DOHH2 (cell line): Measurements from ENCODE around the gene SSB.
A peak's percentile ranks its signal among the peaks of the same experiment; 100 is the strongest.

Source experiments
- H3F3A ChIP-seq: fragments of 200-600 bp; sonication (generic), shearing (Covaris generic); 2 replicates; pipeline ENCODE4 v1.6.0; 2016; ENCODE audit warnings: antibody characterized with exemption, mild to moderate bottlenecking; ENCODE audit not compliant: control insufficient read depth, insufficient read depth
- H3K27ac ChIP-seq: fragments of 200-600 bp; sonication (generic); 2 replicates; pipeline ENCODE4 v1.5.1; 2014; ENCODE audit warnings: low read depth, mild to moderate bottlenecking, low read length, moderate library complexity
- H3K27me3 ChIP-seq: fragments of 200-600 bp; sonication (generic); 2 replicates; pipeline ENCODE4 v1.6.1; 2014; ENCODE audit warnings: mild to moderate bottlenecking, low read length, mixed read lengths; ENCODE audit not compliant: control insufficient read depth
- H3K36me3 ChIP-seq: fragments of 200-600 bp; sonication (generic); 2 replicates; pipeline ENCODE4 v1.6.1; 2014; ENCODE audit warnings: mild to moderate bottlenecking, low read length, moderate library complexity, mixed read lengths; ENCODE audit not compliant: control insufficient read depth
- H3K4me1 ChIP-seq: fragments of 200-600 bp; sonication (generic); 2 replicates; pipeline ENCODE4 v1.6.1; 2014; ENCODE audit warnings: mild to moderate bottlenecking, low read length, mixed read lengths; ENCODE audit not compliant: control insufficient read depth
- H3K4me2 ChIP-seq: fragments of 200-600 bp; sonication (generic); 2 replicates; pipeline ENCODE4 v1.6.0; 2014; ENCODE audit warnings: mild to moderate bottlenecking, low read length, moderate library complexity
- H3K4me3 ChIP-seq: fragments of 200-600 bp; sonication (generic); 2 replicates; pipeline ENCODE4 v1.5.1; 2014; ENCODE audit warnings: mild to moderate bottlenecking, low read length, mixed read lengths
- H3K79me2 ChIP-seq: fragments of 200-600 bp; sonication (generic); 2 replicates; pipeline ENCODE4 v1.6.1; 2014; ENCODE audit warnings: mild to moderate bottlenecking, low read length, mixed read lengths; ENCODE audit not compliant: control insufficient read depth
- H3K9me2 ChIP-seq: fragments of 200-600 bp; sonication (generic); replicated peaks from 2 replicates; pipeline ENCODE4 v1.6.1; 2014; ENCODE audit warnings: mild to moderate bottlenecking, low read length, mixed read lengths; ENCODE audit not compliant: control insufficient read depth
- H3K9me3 ChIP-seq: fragments of 200-600 bp; sonication (generic); 2 replicates; pipeline ENCODE4 v1.6.1; 2014; ENCODE audit warnings: antibody characterized with exemption, low read length, mixed read lengths; ENCODE audit not compliant: control insufficient read depth, insufficient read depth
- H4K20me1 ChIP-seq: fragments of 200-600 bp; sonication (generic); 2 replicates; pipeline ENCODE4 v1.6.0; 2014; ENCODE audit warnings: low read depth, mild to moderate bottlenecking, antibody characterized with exemption, low read length, moderate library complexity; ENCODE audit not compliant: control insufficient read depth, insufficient read depth
- EZH2phosphoT487 ChIP-seq: fragments of 200-600 bp; sonication (generic); IDR thresholded peaks from 2 replicates; pipeline ENCODE4 v1.6.1; 2017; ENCODE audit warnings: borderline replicate concordance, mild to moderate bottlenecking, antibody characterized with exemption, low read length, moderate library complexity, mixed read lengths
- TF ChIP-seq, protein P1 (sequence below): fragments of 200-600 bp; sonication (generic); IDR thresholded peaks from one replicate; pipeline ENCODE4 v1.5.1; 2014; ENCODE audit warnings: antibody characterized with exemption, mild to moderate bottlenecking, low read depth, low read length; ENCODE audit not compliant: poor library complexity, severe bottlenecking

The SSB gene

DNA sequence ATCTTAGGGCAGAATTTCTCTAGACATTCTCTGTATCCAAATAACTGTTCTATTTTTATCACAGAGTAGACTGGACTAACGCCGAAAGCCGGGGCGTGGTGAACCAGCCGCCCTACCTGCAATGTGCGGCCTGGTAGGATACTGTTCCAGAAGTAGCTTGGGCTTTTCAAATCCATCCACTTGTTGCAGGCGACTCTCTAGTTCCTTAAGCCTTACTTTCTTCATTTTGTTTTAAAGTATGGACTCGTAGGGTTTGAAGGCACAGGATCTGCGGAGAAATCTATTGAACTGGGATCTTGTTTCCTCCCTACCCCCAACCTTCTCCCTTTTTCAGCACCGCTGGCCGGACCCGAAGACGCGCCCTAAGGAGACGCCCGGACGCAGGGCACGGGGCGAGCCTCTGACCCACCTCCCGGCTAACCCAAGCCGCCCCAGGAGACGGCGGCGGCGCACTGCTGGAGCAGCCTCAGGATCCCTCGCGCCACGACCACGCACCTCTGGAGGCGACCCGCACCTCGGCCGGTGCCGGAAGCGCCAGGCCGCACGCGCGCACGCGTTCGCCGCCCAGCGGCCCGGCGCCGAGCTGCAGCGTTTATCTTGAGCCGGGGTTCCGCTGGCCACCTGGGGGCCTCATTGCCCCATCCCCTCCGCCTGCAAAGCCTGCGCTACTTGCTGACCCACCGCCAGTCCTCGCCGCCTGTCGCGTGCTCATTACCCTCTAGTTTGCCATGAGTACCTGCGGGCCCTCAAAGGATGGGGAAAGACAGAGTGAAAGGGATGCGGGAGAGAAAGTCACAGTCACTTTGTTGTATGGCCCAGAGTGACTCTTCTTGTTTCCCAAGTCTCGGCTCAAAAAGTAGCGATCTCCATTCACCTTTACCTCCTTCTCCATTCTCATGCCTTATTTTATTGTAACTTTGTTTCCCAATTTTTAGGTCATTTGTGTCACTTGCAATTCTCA, 26.0 kb downstream of the SSB start, which contains the start of gene METTL5:
TSS of gene METTL5 (minus strand) at position 533 of the 961 bp plus-strand sequence. CDS start at position 225, 308 bp downstream.
- Histone ChIP-seq H3K27ac (peak within 1 kb of the TSS; percentile 44), H3K4me3 (peak within 1 kb of the TSS; percentile 90), H3K4me2 (peak within 1 kb of the TSS; percentile 99), H3K9me2 (no peaks in the 10 kb centered on the region), H3K79me2 (peaks cover 68% of the 10 kb centered on the region), H4K20me1 (peaks cover 14% of the 10 kb centered on the region), H3K4me1 (peaks cover 35% of the 10 kb centered on the region), H3K36me3 (peaks cover 38% of the 10 kb centered on the region), H3F3A (peaks cover 12% of the 10 kb centered on the region), H3K27me3 (no peaks in the 10 kb centered on the region), H3K9me3 (no peaks in the 10 kb centered on the region)
- TF ChIP-seq, protein P1, sequence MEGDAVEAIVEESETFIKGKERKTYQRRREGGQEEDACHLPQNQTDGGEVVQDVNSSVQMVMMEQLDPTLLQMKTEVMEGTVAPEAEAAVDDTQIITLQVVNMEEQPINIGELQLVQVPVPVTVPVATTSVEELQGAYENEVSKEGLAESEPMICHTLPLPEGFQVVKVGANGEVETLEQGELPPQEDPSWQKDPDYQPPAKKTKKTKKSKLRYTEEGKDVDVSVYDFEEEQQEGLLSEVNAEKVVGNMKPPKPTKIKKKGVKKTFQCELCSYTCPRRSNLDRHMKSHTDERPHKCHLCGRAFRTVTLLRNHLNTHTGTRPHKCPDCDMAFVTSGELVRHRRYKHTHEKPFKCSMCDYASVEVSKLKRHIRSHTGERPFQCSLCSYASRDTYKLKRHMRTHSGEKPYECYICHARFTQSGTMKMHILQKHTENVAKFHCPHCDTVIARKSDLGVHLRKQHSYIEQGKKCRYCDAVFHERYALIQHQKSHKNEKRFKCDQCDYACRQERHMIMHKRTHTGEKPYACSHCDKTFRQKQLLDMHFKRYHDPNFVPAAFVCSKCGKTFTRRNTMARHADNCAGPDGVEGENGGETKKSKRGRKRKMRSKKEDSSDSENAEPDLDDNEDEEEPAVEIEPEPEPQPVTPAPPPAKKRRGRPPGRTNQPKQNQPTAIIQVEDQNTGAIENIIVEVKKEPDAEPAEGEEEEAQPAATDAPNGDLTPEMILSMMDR: peak; percentile 97
- no peak for TF ChIP-seq EZH2phosphoT487

DNA sequence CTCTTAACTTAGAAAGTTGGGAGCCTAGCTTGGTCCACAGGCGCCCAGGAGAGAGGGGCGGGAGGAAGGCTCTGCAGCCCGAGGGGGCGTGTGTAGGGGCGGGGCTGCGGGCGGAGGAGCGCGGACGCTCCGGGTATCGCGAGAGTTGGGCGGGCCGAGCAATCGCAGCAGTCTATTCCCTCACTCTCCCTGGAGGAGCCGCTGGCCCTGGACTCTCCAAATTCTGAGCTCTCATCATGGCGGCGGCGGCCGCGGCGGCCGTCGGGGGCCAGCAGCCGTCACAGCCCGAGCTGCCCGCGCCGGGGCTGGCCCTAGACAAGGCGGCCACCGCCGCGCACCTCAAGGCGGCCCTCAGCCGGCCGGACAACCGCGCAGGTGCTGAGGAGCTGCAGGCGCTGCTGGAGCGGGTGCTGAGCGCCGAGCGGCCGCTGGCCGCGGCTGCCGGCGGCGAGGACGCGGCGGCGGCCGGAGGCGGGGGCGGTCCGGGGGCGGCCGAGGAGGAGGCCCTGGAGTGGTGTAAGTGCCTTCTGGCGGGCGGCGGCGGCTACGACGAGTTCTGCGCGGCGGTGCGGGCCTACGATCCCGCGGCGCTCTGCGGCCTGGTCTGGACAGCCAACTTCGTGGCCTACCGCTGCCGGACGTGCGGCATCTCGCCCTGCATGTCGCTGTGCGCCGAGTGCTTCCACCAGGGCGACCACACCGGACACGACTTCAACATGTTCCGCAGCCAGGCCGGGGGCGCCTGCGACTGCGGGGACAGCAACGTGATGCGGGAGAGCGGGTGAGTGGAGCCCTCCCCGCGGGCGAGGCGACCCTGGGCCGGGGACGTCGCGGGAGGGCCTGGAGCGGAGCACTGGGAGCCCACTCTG, 28.8 kb downstream of the SSB start, which contains the start of gene UBR3:
TSS of gene UBR3 (plus strand) at position 183 of the 869 bp plus-strand sequence. CDS start at position 237, 54 bp downstream.
- Histone ChIP-seq H3K36me3 (peaks cover 13% of the 10 kb centered on the region), H4K20me1 (peaks cover 14% of the 10 kb centered on the region), H3K9me2 (no peaks in the 10 kb centered on the region), H3K9me3 (no peaks in the 10 kb centered on the region), H3F3A (peaks cover 7% of the 10 kb centered on the region), H3K79me2 (peaks cover 74% of the 10 kb centered on the region), H3K27ac (no peak within 1 kb of the TSS), H3K4me3 (peak within 1 kb of the TSS; percentile 92), H3K4me2 (peak within 1 kb of the TSS; percentile 90), H3K4me1 (peaks cover 30% of the 10 kb centered on the region), H3K27me3 (no peaks in the 10 kb centered on the region)
- TF ChIP-seq, protein P1: no peak
- TF ChIP-seq EZH2phosphoT487: no peak

DNA sequence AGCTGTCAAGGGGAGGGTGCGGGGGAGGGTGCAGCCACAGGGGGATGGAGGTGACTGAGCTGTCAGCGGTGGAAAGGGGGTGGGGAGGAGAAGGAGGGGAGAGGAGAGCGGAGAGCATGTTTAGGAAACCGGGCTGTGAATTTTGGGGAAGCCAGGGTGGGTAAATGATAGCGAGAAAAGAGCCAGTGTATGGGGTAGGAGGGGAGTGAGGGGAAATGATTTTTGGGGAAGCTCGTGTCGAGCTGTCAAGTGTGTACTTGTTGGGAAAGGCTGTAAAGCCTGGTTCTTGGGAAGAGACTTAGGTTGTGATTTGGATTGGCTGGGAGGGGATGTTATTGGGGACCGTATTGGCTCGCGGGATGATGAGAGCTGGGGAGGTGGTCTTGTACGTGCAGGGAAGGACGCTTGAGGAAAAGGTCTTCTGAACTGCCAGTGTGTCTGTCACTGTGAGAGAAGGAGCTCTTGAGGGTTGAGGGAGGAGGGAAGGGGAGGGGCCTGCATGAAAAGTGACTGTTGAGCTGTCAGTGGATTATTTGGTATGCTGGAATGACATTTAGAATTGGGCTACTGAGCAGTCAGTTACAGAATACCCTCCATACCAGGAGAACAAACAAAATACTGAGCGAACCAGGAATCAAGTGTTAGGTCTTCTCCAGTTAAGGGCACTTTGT, 29.6 kb downstream of the SSB start:
- Histone ChIP-seq H3K9me2 (no peaks in the 10 kb centered on the region), H3K4me2 (peak overlapping the region; percentile 90), H4K20me1 (peaks cover 14% of the 10 kb centered on the region), H3K27ac (no peak overlapping the region), H3K36me3 (peaks cover 5% of the 10 kb centered on the region), H3K27me3 (no peaks in the 10 kb centered on the region), H3F3A (peaks cover 7% of the 10 kb centered on the region), H3K9me3 (no peaks in the 10 kb centered on the region), H3K4me1 (peaks cover 23% of the 10 kb centered on the region), H3K79me2 (peaks cover 74% of the 10 kb centered on the region), H3K4me3 (peak overlapping the region; percentile 92)
- TF ChIP-seq EZH2phosphoT487: no peak
- TF ChIP-seq, protein P1: no peak
